TTC549 (cell line): ENCODE measurements around the gene TENT5C.

Experiments used
- FAIRE-seq: peaks from 2 replicates; lab custom pipeline; 2012; peaks lifted over from hg19 to GRCh38; lab: Jason Lieb, UNC

TENT5C gene

GRCh38 chr1:117636637-117637425 is 31.0 kb downstream of the TENT5C start:
- FAIRE-seq = no peak

GRCh38 chr1:117638141-117638540 is 32.3 kb downstream of the TENT5C start:
- FAIRE-seq = no peak

DNA sequence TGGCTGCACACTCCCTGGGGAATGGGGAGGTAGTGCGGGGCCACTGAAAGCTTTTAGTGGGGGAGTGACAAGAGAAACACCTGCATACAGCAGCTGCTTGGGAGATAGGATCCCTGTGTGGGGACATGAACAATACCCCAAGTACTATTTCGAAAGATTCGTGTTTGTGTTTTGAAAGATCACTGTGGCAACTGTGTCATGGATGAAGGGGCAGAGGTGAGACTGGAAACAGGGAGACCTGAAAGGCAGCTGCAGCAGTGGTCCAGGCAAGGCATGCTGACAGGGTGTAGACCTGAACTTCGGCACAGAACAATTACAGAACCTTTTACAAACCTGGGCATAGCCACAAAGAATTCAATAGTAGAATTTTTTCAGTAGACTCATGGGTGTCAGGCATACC is 32.9 kb downstream of the TENT5C start:
- FAIRE-seq = no peak

- no peak for FAIRE-seq
Measured at GRCh38 chr1:117639741-117640140, 33.9 kb downstream of the TENT5C start.

DNA sequence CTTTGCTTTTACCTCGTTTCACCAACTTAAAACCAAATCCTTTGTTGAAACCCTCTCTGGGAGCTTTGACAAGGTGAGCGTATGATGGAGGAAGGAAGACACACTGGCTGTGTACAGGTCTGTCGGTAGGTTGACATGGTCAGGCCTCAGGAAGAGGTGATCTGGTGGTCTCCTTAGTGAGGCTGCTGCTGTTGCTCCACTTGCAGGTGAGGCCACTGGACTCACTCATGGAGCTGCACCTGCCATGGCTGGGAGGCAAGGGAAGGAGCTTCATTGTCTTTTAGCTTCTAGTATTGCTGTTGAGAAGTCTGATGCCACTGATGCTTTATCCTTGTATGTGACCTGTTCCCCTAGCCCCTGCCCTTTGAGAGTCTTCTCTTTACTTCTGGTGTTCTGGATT is 35.7 kb downstream of the TENT5C start:
- FAIRE-seq = no peak

DNA sequence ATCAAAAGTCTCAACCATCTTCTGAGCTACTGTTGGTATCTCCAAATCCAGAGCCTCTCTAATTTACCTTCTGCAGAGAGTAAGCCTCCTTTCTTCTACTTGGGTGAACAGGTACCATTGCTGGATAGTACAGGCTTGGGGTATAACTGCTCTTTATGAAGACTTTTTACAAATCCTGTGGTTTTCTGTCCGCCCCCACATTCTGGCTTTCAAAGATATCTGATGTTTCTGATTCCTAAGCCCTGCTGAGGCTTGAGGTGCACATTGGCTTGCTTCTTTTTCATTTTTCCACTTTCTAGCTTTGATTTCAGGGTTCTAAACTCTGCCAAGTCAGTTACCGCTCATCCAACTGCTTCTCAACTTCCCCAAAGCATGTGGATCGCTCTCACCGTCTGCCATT is 37.1 kb downstream of the TENT5C start:
- FAIRE-seq = no peak

GRCh38 chr1:117643601-117644000 is 37.8 kb downstream of the TENT5C start:
- no peak for FAIRE-seq

DNA sequence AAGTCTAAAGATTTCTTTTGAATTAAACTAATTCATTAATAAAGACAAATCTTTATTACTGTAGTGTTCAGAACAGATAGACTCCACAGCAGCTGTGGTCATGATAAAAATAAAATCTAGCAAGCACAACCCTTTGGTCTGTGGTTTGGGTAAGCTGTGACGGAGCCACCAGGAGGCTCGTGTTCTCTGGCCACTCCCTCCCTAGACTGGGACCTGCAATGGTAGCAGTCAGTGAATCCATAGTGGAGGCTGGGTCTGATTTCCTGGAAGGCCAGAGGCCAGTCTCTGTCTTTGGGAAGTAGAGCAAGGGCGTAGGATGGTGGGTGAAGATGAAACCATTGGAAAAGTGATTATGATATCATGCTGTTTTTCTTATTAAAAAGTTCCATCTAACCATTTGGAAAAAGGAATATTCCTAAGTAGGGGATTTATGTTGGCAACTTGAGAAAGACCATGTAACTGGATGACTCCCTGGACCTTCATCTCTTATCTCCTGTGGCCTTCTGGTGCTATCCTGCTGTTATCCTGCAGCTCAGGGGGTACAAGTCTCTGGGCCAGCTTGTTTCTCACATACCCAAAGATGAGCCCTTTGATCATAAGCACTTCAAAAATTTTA is 39.0 kb downstream of the TENT5C start:
- no peak for FAIRE-seq

- FAIRE-seq = no peak
Measured at GRCh38 chr1:117645343-117645742, 39.5 kb downstream of the TENT5C start.

DNA sequence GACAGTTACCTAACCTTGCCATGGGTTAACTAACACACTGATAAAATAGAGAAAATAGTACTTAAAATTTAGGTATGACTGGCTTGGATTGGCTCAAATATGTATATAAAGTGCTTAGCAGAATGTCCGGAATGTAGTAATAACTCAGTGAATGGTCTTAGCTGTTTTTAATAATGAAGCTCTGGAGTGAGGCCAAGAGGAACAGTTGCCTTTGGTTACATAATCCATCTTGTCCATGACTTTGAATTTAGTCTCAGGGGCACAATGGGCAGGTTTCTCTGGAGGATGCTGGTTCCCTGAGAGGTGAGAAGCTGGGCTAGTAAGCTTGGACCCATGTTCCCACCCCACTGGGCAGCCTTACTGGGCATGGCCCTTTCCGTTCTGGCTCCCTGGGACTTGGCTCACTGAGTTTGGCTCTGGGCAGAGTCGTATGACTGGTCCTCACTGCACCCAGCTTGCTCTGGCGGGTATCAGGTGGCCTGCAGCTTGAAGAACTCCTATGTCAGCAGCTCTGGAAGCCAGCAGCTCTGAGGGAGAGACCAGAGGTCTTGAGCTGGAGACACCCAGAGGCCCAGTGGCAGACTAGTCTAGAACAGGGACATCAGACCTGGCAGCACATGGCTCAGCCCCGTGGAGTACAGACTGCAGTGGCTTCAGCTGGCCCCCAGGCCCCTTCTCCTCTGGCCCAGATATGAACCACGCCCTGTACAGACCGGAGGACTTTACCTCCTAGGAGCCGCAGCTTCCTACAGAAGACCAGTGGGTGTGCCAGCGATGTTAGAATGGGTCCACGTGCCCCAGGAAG is 40.4 kb downstream of the TENT5C start:
- FAIRE-seq = no peak

DNA sequence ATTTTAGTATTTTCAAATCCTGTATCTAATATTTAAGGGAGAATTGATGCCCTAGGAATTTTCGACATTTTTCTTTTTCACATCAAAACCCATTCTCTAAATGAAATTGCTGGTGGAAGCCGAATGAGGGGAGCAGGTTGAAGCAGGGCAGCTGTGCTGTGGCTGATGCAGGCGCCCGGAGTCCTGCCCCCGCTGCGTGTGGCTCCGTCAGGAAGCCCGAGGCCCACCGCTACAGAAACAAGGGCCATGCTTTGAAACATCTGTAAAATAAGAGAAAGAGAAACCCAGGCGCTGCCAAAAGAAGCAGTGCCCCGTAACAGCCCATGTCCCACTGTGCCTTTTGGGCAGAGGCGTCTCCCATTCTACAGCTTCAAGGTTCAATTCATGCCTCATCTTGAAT is 41.1 kb downstream of the TENT5C start:
- FAIRE-seq = no peak

GRCh38 chr1:117648015-117648414 is 42.2 kb downstream of the TENT5C start:
- FAIRE-seq = no peak

DNA sequence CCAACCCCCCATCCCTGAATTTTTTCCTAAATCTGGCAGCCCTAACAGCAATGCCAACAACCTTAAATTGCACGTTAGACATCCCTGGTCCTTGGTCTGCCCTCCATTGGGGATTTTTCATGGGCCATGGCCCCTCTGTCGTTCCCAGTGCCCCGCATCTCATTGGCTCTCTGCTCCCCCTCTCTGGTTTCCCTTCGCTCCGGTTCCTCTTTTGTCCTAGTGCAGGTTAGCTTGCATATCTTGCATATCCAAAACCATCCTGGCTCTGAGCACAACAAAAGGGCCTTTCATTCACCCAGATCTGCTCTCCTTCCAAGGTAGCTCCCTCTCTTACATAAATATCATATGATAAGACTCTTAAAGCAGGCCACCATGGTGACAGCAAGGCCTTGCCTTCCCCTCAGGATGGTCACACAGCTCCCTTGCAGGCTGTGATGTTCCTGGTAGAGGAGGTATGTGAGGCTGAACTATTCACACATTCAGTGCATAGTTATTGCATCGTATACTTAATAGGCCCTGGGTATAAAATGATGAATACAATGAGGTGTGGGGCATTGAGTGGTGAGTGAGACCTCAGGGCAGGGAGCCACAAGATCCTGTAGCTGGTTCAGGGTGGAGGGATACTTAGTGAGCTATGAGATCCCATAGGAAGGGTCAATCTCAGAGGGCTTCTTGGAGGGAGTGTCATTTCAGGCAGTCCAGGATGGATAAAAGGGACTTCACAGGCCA is 45.2 kb downstream of the TENT5C start:
- FAIRE-seq = no peak

DNA sequence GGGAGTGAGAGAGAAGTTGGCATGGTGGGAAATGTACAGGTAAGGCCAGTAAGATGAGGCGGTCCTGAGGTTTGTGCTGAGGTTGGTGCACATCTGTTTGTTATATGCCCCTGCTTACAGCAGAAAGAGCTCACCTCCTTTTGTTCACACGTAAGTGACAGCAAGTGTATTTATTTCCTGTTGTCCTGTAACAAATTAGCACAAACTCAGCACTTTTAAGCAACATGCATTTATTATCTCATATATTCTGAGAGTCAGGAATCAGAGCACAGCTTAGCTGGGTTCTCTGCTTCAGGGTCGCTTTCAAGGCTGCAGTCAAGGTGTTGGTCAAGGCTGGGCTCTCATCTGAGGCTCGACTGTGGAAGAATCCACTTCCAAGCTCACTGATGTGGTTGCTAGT is 45.8 kb downstream of the TENT5C start:
- FAIRE-seq = no peak

DNA sequence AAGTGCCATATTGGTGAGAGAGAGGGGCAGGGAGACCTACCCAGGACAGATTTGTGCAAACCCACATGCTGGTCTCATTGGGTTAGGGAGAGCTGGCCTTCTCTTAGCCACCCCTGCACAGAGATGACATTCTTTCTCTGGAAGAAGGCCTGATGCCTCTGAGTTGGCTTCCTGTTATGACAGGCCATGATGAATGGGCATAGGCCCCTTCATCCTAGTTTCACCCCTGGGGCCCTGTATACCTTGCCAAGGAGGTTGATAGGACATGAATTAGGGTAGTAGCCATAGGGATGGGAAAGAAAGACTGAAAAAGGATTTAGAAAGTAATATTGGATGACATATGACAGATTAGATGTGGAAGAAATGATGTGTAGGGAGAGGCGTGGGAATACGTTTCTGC is 46.6 kb downstream of the TENT5C start:
- FAIRE-seq = no peak

- FAIRE-seq = no peak
Measured at GRCh38 chr1:117653195-117653594, 47.3 kb downstream of the TENT5C start.

DNA sequence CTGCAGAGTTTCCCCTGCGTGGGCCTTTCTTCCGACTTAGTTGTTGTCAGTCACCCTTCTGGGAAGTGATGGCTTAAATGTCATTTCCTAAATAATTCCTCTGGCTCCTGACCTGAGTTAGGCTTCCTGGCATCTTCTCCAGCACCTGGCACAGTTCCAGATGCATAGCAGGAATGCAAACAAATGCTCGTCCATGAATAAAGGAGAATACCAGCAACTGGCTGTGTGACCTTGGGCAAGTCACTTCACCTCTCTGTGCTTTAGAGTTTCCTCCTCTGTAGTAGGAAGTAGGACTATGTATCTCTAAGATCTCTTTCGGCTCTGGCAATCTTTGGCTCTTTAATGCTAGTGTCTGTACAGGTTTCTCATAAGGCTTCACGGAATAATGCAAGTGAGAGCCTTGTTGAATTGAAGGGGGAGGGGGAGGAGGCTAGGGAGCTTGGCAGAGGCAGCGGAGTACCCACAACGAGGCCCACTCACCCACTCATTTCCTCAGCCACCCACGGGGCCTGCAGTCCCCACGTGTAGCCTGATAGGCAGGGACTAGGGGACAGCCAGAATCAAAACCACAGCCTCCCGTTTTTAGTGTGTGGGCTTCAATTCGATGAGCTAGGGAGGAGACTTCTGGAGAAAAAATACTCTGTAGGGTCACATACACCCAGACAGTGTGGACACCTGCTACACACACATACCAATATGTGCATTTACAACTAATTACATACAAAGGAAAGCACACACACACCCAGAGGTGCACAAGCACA is 48.1 kb downstream of the TENT5C start:
- no peak for FAIRE-seq

DNA sequence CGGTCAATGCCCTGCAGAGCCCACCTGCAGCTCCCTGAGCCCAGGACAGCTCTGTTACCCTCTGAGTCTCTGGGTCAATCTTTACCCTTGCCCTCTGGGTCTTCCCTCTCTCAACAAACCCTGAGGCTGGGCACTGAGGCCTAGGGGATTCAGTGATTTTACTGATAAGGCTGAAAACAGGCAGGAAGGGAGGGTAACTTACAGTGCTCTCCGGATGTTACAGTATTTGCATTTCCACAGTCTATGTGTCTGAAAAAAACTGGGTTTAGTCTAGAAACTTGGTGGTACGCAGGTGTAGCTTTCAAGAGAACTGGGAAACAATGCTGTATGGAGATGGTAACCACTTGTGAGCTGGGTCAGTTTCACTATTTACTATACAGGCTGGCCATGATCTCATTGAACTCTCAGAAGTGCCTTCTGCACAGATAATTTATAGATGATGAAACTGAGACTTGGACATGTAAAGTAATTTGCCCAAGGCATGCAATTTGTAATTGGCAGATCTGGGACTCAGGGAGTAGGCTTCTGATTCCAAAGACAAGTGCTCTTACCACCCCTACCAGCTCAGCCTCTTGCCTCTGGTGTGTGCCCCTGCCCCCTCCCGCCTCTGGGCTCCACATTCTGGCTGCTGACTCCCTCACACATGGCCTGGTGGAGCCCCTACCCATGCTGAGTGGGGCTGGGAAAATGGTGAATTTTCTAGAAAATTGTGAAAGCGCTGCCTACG is 48.8 kb downstream of the TENT5C start:
- no peak for FAIRE-seq

- FAIRE-seq = no peak
Measured at GRCh38 chr1:117655220-117655577, 49.4 kb downstream of the TENT5C start.

GRCh38 chr1:117656202-117656641 is 50.4 kb downstream of the TENT5C start:
- no peak for FAIRE-seq

- no peak for FAIRE-seq
Measured at GRCh38 chr1:117657031-117657430, 51.2 kb downstream of the TENT5C start.
